GM21723 (cell line): ENCODE results near the gene CDRT15L2.
"Not testable (repeated sequence)": the region's sequence is repeated elsewhere in the genome, so short reads cannot be mapped to it uniquely, and the experiment has no call there.

Source experiments
- ATAC-seq: cut with Tn5 transposase; IDR thresholded peaks from one replicate; pipeline ENCODE4 v1.9.1; 2021; ENCODE audit warnings: mild to moderate bottlenecking, moderate library complexity; ENCODE audit not compliant: unreplicated experiment

The CDRT15L2 gene

GRCh38 chr17:20573216-20573615, 6.3 kb upstream of the CDRT15L2 start:
- ATAC-seq: not testable (repeated sequence)

- ATAC-seq: not testable (repeated sequence)
These were observed 4.5 kb upstream of the CDRT15L2 start for GRCh38 chr17:20575071-20575470.

- ATAC-seq: not testable (repeated sequence)
These were observed 4.5 kb downstream of the CDRT15L2 start for GRCh38 chr17:20583891-20584577.

- not testable (repeated sequence) for ATAC-seq
These were observed 9.4 kb downstream of the CDRT15L2 start for GRCh38 chr17:20588744-20589453.

GRCh38 chr17:20589454-20589810, 9.9 kb downstream of the CDRT15L2 start:
- ATAC-seq: not testable (repeated sequence)

GRCh38 chr17:20591040-20591439, 11.5 kb downstream of the CDRT15L2 start:
- ATAC-seq: not testable (repeated sequence)

- not testable (repeated sequence) for ATAC-seq
These were observed 26.0 kb downstream of the CDRT15L2 start for GRCh38 chr17:20605568-20605967.

- ATAC-seq: not testable (repeated sequence)
These were observed 30.0 kb downstream of the CDRT15L2 start for GRCh38 chr17:20609490-20609889.

GRCh38 chr17:20611309-20611708, 31.8 kb downstream of the CDRT15L2 start:
- ATAC-seq: no peak

- ATAC-seq: no peak
These were observed 33.1 kb downstream of the CDRT15L2 start for GRCh38 chr17:20612635-20613034.

- no peak for ATAC-seq
These were observed 33.7 kb downstream of the CDRT15L2 start for GRCh38 chr17:20613248-20613647.

GRCh38 chr17:20613905-20614304, 34.4 kb downstream of the CDRT15L2 start:
- ATAC-seq: no peak

GRCh38 chr17:20615461-20615860, 35.9 kb downstream of the CDRT15L2 start:
- not testable (repeated sequence) for ATAC-seq
